GM06990 (cell line): ENCODE results near the gene C1orf122.
"Not testable (repeated sequence)": the region's sequence is repeated elsewhere in the genome, so short reads cannot be mapped to it uniquely, and the experiment has no call there.

Source experiments
- DNase-seq: peaks from one replicate; pipeline ENCODE4 v3.0.0-alpha.2; 2011; ENCODE audit not compliant: insufficient read length; ENCODE audit errors: extremely low read depth
- H3K27me3 ChIP-seq: replicated peaks from 2 replicates; pipeline ENCODE4 v1.6.0; 2011; ENCODE audit warnings: low read length; ENCODE audit not compliant: control insufficient read depth, insufficient read depth
- H3K36me3 ChIP-seq: 2 replicates; pipeline ENCODE4 v1.5.1; 2011; ENCODE audit warnings: low read length; ENCODE audit not compliant: control insufficient read depth, insufficient read depth
- H3K4me3 ChIP-seq: replicated peaks from 2 replicates; pipeline ENCODE4 v1.5.1; 2011; ENCODE audit warnings: low read depth, mild to moderate bottlenecking, control low read depth, low read length
- TF ChIP-seq, protein P1 (sequence below): IDR thresholded peaks from 2 replicates; pipeline ENCODE4 v1.5.1; 2011; ENCODE audit warnings: low read length, control low read depth, mild to moderate bottlenecking, inconsistent platforms; ENCODE audit not compliant: insufficient read depth, poor library complexity, severe bottlenecking

The C1orf122 gene

DNA sequence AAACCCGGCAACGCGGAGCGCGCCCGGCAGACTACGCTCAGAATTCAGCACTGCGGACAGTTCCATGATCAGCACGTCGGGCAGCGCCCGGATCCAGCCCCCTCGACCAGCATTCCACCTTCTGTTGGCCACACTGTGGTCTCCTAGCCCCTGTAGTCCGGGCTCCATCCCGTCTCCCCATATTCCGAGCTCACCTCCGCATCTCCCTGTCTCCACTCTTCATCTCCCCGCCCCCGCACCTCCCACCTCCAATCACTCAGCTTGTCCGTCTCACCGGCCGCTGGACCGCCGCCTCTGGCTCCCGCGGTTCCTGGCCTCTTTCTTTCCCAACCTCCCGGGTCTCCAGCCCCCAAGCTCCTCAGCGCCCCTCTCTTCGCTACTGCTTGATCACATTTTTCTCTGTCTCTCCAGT, 43.2 kb upstream of the C1orf122 start:
- no peak for DNase-seq
- Histone ChIP-seq H3K27me3 (peaks cover 8% of the 10 kb centered on the region), H3K4me3 (no peak overlapping the region), H3K36me3 (no peaks in the 10 kb centered on the region)
- TF ChIP-seq, protein P1, sequence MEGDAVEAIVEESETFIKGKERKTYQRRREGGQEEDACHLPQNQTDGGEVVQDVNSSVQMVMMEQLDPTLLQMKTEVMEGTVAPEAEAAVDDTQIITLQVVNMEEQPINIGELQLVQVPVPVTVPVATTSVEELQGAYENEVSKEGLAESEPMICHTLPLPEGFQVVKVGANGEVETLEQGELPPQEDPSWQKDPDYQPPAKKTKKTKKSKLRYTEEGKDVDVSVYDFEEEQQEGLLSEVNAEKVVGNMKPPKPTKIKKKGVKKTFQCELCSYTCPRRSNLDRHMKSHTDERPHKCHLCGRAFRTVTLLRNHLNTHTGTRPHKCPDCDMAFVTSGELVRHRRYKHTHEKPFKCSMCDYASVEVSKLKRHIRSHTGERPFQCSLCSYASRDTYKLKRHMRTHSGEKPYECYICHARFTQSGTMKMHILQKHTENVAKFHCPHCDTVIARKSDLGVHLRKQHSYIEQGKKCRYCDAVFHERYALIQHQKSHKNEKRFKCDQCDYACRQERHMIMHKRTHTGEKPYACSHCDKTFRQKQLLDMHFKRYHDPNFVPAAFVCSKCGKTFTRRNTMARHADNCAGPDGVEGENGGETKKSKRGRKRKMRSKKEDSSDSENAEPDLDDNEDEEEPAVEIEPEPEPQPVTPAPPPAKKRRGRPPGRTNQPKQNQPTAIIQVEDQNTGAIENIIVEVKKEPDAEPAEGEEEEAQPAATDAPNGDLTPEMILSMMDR = no peak

GRCh38 chr1:37764888-37765441, 42.6 kb upstream of the C1orf122 start, which contains the start of gene EPHA10:
Gene EPHA10 (minus strand): TSS chr1:37765120. CDS start chr1:37765066, 54 bp downstream.
- Histone ChIP-seq H3K27me3 (peaks cover 8% of the 10 kb centered on the region), H3K36me3 (no peaks in the 10 kb centered on the region), H3K4me3 (peak within 1 kb of the TSS; percentile 53)
- no peak for DNase-seq
- TF ChIP-seq, protein P1 = no peak

DNA sequence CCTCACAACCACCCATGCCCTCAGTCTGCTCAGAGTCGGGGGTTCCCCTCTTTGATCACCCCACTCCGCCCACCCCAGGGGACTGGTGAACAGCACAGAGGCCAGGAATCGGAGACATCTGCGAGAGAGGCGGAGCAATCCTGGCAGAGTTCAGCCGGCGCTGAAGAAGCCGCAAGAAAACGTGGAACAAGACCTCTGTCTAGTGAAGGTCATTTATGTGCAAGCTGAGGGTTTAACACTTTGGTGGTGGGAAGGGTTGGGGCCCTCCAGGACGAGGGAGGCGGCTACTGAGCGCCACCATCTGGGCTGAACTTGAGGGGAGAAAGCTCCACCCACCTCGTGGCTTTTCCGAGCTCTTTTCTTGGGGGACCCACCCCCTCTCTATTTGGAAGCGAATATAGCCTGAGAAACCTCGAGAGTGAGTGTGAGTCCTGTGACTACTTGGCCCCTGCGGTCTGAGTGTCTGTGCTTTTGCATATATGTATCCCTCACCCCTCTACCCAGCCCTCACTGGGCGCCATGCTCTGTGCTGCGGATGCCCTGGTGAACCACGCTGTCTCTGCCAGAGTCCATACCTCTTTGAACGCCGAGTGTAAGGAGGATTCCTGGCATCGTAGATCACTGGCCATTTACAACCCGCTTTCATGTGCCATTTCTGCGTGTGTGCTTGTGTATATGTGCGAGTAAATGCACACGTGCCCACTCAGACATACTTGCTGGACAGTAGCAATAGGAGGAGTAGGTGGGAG, 41.5 kb upstream of the C1orf122 start:
- TF ChIP-seq, protein P1 = peak; percentile 54
- H3K4me3 ChIP-seq = peak overlapping the region; percentile 53
- no peak for DNase-seq
- peaks cover 8% of the 10 kb centered on the region for H3K27me3 ChIP-seq
- no peaks in the 10 kb centered on the region for H3K36me3 ChIP-seq

- Histone ChIP-seq H3K36me3 (no peaks in the 10 kb centered on the region), H3K27me3 (peaks cover 8% of the 10 kb centered on the region), H3K4me3 (no peak overlapping the region)
- TF ChIP-seq, protein P1 = no peak
- no peak for DNase-seq
Observed at GRCh38 chr1:37767488-37767887, 40.1 kb upstream of the C1orf122 start.

DNA sequence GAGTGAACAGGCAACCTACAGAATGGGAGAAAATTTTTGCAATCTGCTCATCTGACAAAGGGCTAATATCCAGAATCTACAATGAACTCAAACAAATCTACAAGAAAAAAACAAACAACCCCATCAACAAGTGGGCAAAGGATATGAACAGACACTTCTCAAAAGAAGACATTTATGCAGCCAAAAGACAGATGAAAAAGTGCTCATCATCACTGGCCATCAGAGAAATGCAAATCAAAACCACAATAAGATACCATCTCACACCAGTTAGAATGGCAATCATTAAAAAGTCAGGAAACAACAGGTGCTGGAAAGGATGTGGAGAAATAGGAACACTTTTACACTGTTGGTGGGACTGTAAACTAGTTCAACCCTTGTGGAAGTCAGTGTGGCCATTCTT, 36.1 kb upstream of the C1orf122 start:
- H3K27me3 ChIP-seq, H3K36me3 ChIP-seq, H3K4me3 ChIP-seq, DNase-seq: not testable (repeated sequence)

DNA sequence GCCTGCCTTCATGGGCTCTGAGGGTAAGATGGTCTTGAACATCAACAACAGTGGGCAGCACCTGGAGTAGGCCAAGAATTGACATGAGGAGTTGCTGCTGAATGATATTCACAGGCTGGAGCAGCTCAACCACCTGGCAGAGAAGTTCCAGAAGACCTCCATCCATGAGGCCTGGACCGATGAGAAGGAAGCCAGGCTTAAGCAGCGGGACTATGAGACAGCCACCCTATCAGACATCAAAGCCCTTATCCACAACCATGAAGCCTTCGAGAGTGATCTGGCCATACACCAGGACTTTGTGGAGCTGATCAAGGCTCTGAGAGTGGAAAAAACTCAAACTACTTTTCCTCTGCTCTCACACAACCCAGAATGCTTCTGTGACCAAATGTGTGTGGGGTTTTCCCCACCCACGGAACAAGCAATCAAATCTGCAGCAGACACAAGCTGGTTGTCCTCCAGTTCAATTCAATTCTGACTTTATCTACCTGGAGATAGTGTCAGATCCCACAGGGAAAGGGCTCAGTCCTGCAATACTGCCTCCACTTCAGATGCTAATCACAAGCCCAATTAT, 30.6 kb upstream of the C1orf122 start:
- Histone ChIP-seq H3K4me3 (no peak overlapping the region), H3K27me3 (no peaks in the 10 kb centered on the region), H3K36me3 (no peaks in the 10 kb centered on the region)
- TF ChIP-seq, protein P1 = no peak
- no peak for DNase-seq
